ENCODE results near the gene MRPS7. TPM values are rescaled to one million over a fixed set of nuclear protein-coding genes. Genes with fewer than 3 reads are reported as not detected.
A peak's percentile ranks its signal among the peaks of the same experiment; 100 is the strongest.
"Not testable (repeated sequence)": the region's sequence is repeated elsewhere in the genome, so short reads cannot be mapped to it uniquely, and the experiment has no call there.

Gene MRPS7
- total RNA-seq, 2 donors from 2014 or later = 72.3 to 80.5 TPM

- H3K36me3 Mint-ChIP-seq = peaks cover 8 to 10% of the 10 kb centered on the region in 2 donors
- H3K27ac Mint-ChIP-seq = peak overlapping the region; percentile 57 to 95
- ATAC-seq (peak in 1 of 2 donors; percentile 61), DNase-seq (ENCODE audit: low spot score in 2 of 2) (peak in 1 of 2 donors; percentile 63)
- no peaks in the 10 kb centered on the region for H3K9me3 Mint-ChIP-seq
Observed at GRCh38 chr17:75240394-75241142, 21.1 kb upstream of the MRPS7 start.

GRCh38 chr17:75241143-75241430 lies 20.6 kb upstream of the MRPS7 start:
- no peak overlapping the region for H3K27ac Mint-ChIP-seq
- H3K36me3 Mint-ChIP-seq = peaks cover 8 to 11% of the 10 kb centered on the region in 2 donors
- H3K9me3 Mint-ChIP-seq = no peaks in the 10 kb centered on the region
- DNase-seq (ENCODE audit: low spot score in 2 of 2) (no peak), ATAC-seq (no peak)

GRCh38 chr17:75241502-75241901 lies 20.2 kb upstream of the MRPS7 start:
- no peak for ATAC-seq
- no peak for DNase-seq (ENCODE audit: low spot score in 2 of 2)
- Mint-ChIP-seq H3K27ac (peak overlapping the region in 1 of 2 donors; percentile 80), H3K36me3 (peaks cover 8 to 15% of the 10 kb centered on the region in 2 donors), H3K9me3 (no peaks in the 10 kb centered on the region)

GRCh38 chr17:75241996-75242460 lies 19.7 kb upstream of the MRPS7 start:
- peak in 1 of 2 donors; percentile 30 for ATAC-seq
- H3K36me3 Mint-ChIP-seq = peaks cover 8 to 20% of the 10 kb centered on the region in 2 donors

GRCh38 chr17:75242461-75243042 lies 19.1 kb upstream of the MRPS7 start:
- DNase-seq (ENCODE audit: low spot score in 2 of 2) = no peak

More at GRCh38 chr17:75241996-75242460, 19.7 kb upstream of the MRPS7 start:
- Mint-ChIP-seq H3K27ac (peak overlapping the region; percentile 80 to 94), H3K9me3 (no peaks in the 10 kb centered on the region)
- no peak for DNase-seq (ENCODE audit: low spot score in 2 of 2)

GRCh38 chr17:75244133-75244866 lies 17.4 kb upstream of the MRPS7 start:
- Mint-ChIP-seq H3K36me3 (peaks cover 8 to 15% of the 10 kb centered on the region in 2 donors), H3K9me3 (no peaks in the 10 kb centered on the region), H3K27ac (peak overlapping the region; percentile 63 to 69)
- peak in 1 of 2 donors; percentile 24 for ATAC-seq
- no peak for DNase-seq (ENCODE audit: low spot score in 2 of 2)

More at GRCh38 chr17:75242461-75243042, 19.1 kb upstream of the MRPS7 start:
- Mint-ChIP-seq H3K9me3 (no peaks in the 10 kb centered on the region), H3K36me3 (peaks cover 8 to 20% of the 10 kb centered on the region in 2 donors), H3K27ac (peak overlapping the region; percentile 80 to 94)
- peak in 1 of 2 donors; percentile 23 for ATAC-seq

- peaks cover 8 to 15% of the 10 kb centered on the region in 2 donors for H3K36me3 Mint-ChIP-seq
- no peaks in the 10 kb centered on the region for H3K9me3 Mint-ChIP-seq
- peak overlapping the region; percentile 9 to 63 for H3K27ac Mint-ChIP-seq
- ATAC-seq (no peak), DNase-seq (ENCODE audit: low spot score in 2 of 2) (no peak)
Observed at GRCh38 chr17:75245011-75245410, 16.7 kb upstream of the MRPS7 start.

- Mint-ChIP-seq H3K9me3 (no peaks in the 10 kb centered on the region), H3K27ac (peak overlapping the region in 1 of 2 donors; percentile 57), H3K36me3 (peaks cover 8 to 15% of the 10 kb centered on the region in 2 donors)
- DNase-seq (ENCODE audit: low spot score in 2 of 2) (no peak), ATAC-seq (no peak)
Observed at GRCh38 chr17:75246404-75246803, 15.3 kb upstream of the MRPS7 start.

- peak overlapping the region; percentile 91 to 99 for H3K27ac Mint-ChIP-seq
- ATAC-seq = peak; percentile 10 to 31
- H3K9me3 Mint-ChIP-seq = no peaks in the 10 kb centered on the region
- H3K36me3 Mint-ChIP-seq = peaks cover 0 to 10% of the 10 kb centered on the region in 2 donors
- no peak for DNase-seq (ENCODE audit: low spot score in 2 of 2)
Observed at GRCh38 chr17:75249564-75249963, 12.1 kb upstream of the MRPS7 start.

GRCh38 chr17:75250009-75250471 lies 11.6 kb upstream of the MRPS7 start:
- ATAC-seq = peak; percentile 98
- DNase-seq (ENCODE audit: low spot score in 2 of 2) = peak; percentile 76 to 89
- Mint-ChIP-seq H3K27ac (peak overlapping the region; percentile 91 to 99), H3K9me3 (no peaks in the 10 kb centered on the region), H3K36me3 (peaks cover 0 to 10% of the 10 kb centered on the region in 2 donors)

- Mint-ChIP-seq H3K36me3 (no peaks in the 10 kb centered on the region), H3K27ac (peak overlapping the region; percentile 67 to 91), H3K9me3 (no peaks in the 10 kb centered on the region)
- DNase-seq (ENCODE audit: low spot score in 2 of 2) (no peak), ATAC-seq (no peak)
Observed at GRCh38 chr17:75252039-75252816, 9.5 kb upstream of the MRPS7 start.

- Mint-ChIP-seq H3K27ac (peak overlapping the region; percentile 10 to 63), H3K36me3 (peaks cover 12% of the 10 kb centered on the region in 2 donors)
- H3K9me3 Mint-ChIP-seq; ATAC-seq; DNase-seq (ENCODE audit: low spot score in 2 of 2): not testable (repeated sequence)
Observed at GRCh38 chr17:75255954-75256698, 5.6 kb upstream of the MRPS7 start.

- H3K9me3 Mint-ChIP-seq; DNase-seq (ENCODE audit: low spot score in 2 of 2); ATAC-seq: not testable (repeated sequence)
- Mint-ChIP-seq H3K36me3 (peaks cover 20 to 22% of the 10 kb centered on the region in 2 donors), H3K27ac (peak overlapping the region; percentile 63 to 80)
Observed at GRCh38 chr17:75257228-75257627, 4.5 kb upstream of the MRPS7 start.

GRCh38 chr17:75260641-75261335 lies 891 bp upstream of the MRPS7 start:
- peak in 1 of 2 donors; percentile 74 for DNase-seq (ENCODE audit: low spot score in 2 of 2)
- Mint-ChIP-seq H3K27ac (peak overlapping the region; percentile 98 to 100), H3K36me3 (peaks cover 32 to 33% of the 10 kb centered on the region in 2 donors), H3K9me3 (no peaks in the 10 kb centered on the region)
- peak; percentile 44 to 77 for ATAC-seq

- H3K27ac Mint-ChIP-seq = peak overlapping the region; percentile 98 to 100
- ATAC-seq (peak in 1 of 2 donors; percentile 19), DNase-seq (ENCODE audit: low spot score in 2 of 2) (no peak)
- no peaks in the 10 kb centered on the region for H3K9me3 Mint-ChIP-seq
- peaks cover 32 to 38% of the 10 kb centered on the region in 2 donors for H3K36me3 Mint-ChIP-seq
Observed at GRCh38 chr17:75262112-75262606, 480 bp downstream of the MRPS7 start.

All from activated naive CD4-positive, alpha-beta T cell treated with anti-CD3 and anti-CD28 coated beads, Interleukin-2, amount 50 U/mL, for 72 hours (primary cell).